Gastrocnemius medialis (tissue), 4 donors: ENCODE data around the gene DAGLA. TPM values are rescaled to one million over a fixed set of nuclear protein-coding genes. Genes with fewer than 3 reads are reported as not detected.

Source experiments
- ATAC-seq, 2 donors: fragments of 150-250 bp; one replicate each; pipeline ENCODE4 v1.9.1; 2016
- DNase-seq, 2 donors: peaks; one replicate each; pipeline ENCODE4 v3.0.0-alpha.2; 2019
- H3K27ac ChIP-seq, 4 donors: fragments of 200-600 bp; sonication (generic); 1 replicate in 1 of 4; 2 replicates in 3 of 4; pipeline ENCODE4 v1.5.1; 2016 to 2018; ENCODE audit warnings: mild to moderate bottlenecking in 2 of 4, moderate library complexity in 1 of 4
- H3K27me3 ChIP-seq, 3 donors: fragments of 200-600 bp; sonication (generic) in 2 of 3; 1 replicate in 1 of 3; 2 replicates in 2 of 3; pipeline versions ENCODE4 v1.5.1 to v1.6.0; 2016 to 2019; ENCODE audit warnings: mild to moderate bottlenecking in 1 of 3, moderate library complexity in 1 of 3
- H3K36me3 ChIP-seq, 2 donors: fragments of 200-600 bp; sonication (generic) in 1 of 2; one replicate each; pipeline ENCODE4 v1.5.1; 2017 to 2018
- H3K4me1 ChIP-seq, 2 donors: fragments of 200-600 bp; sonication (generic) in 1 of 2; one replicate each; pipeline ENCODE4 v1.5.1; 2016 to 2017; ENCODE audit warnings: mild to moderate bottlenecking in 2 of 2
- H3K4me3 ChIP-seq, 4 donors: fragments of 200-600 bp; sonication (generic) in 3 of 4; 1 replicate in 1 of 4; 2 replicates in 3 of 4; pipeline ENCODE4 v1.5.1; 2016 to 2019; ENCODE audit warnings: mild to moderate bottlenecking in 2 of 4
- H3K9me3 ChIP-seq, 3 donors: fragments of 200-600 bp; sonication (generic) in 2 of 3; 1 replicate in 1 of 3; 2 replicates in 2 of 3; pipeline ENCODE4 v1.5.1; 2016 to 2019
- CTCF ChIP-seq, 5 experiments: fragments of 450-650 bp in 3 of 5; fragments of 200-600 bp in 2 of 5; sonication (generic) in 2 of 5; IDR thresholded peaks in 4 of 5; conservative IDR thresholded peaks in 1 of 5; 1 replicate in 4 of 5; 2 replicates in 1 of 5; pipeline ENCODE4 v1.5.1; 2016 to 2019; ENCODE audit warnings: antibody characterized with exemption in 5 of 5, mild to moderate bottlenecking in 3 of 5, moderate library complexity in 3 of 5
- POLR2A ChIP-seq, 2 donors: fragments of 450-650 bp; IDR thresholded peaks; one replicate each; pipeline ENCODE4 v1.6.1; 2017; ENCODE audit warnings: antibody characterized with exemption in 2 of 2, mild to moderate bottlenecking in 2 of 2, moderate library complexity in 2 of 2
- in situ Hi-C, 4 donors: fragments of 200-750 bp; cut with MboI; loops; one replicate each; pipeline versions ENCODE4 v1.15.0 to v1.8.0; 2017; ENCODE audit warnings: low sequenced_read_pairs in 4 of 4
- intact Hi-C: fragments of 100-400 bp; cut with DNase I; formaldehyde crosslinking; loops from one replicate; pipeline ENCODE4 v1.15.1; 2023; ENCODE audit warnings: low total_unique reads
- microRNA counts, 2 donors: library from miRNA; unstranded; fragments of <30 nt; microRNA quantifications; one replicate each; lab custom pipeline; 2016
- total RNA-seq, 4 donors: library from RNA; depleted of rRNA; stranded (reverse); fragments of >200 nt; gene quantifications; one replicate each; pipeline versions ENCODE4 v1.1.0 to v1.2.3, GENCODE V29; 2016

Gene DAGLA
- total RNA-seq, 4 donors from 2014 or later: 0.58 to 5.5 (median 2.9) TPM

GRCh38 chr11:61794579-61794978 is 114.4 kb downstream of the DAGLA start:
- in situ Hi-C loops (loop anchor here in 3 of 4 donors (10.0 to 25.0 kb wide), 4 partner anchors 100 to 518 kb away; partner anchors contain the start of gene FADS3 (in 1 of the 3)), intact Hi-C loops (loop anchor here (5.0 kb wide), 1 partner anchor 173 kb away; the partner anchor contains the start of gene FTH1)
- Histone ChIP-seq H3K27ac (no peak overlapping the region), H3K4me3 (no peak overlapping the region), H3K4me1 (peaks cover 24% of the 10 kb centered on the region in 2 donors), H3K36me3 (peaks cover 0 to 17% of the 10 kb centered on the region in 2 donors), H3K9me3 (no peaks in the 10 kb centered on the region), H3K27me3 (no peaks in the 10 kb centered on the region)
- TF ChIP-seq CTCF (IDR thresholded peaks at IDR 0.05 in 4 of 5, conservative IDR thresholded peaks at IDR 0.05 in 1 of 5) (no peak), POLR2A (IDR thresholded peaks at IDR 0.05) (no peak)
- DNase-seq: no peak
- ATAC-seq: no peak

GRCh38 chr11:61795459-61795858 is 115.3 kb downstream of the DAGLA start:
- Histone ChIP-seq H3K27ac (no peak overlapping the region), H3K4me3 (no peak overlapping the region), H3K9me3 (no peaks in the 10 kb centered on the region), H3K27me3 (no peaks in the 10 kb centered on the region), H3K4me1 (peaks cover 24% of the 10 kb centered on the region in 2 donors), H3K36me3 (peaks cover 0 to 8% of the 10 kb centered on the region in 2 donors)
- DNase-seq (no peak), ATAC-seq (no peak)
- TF ChIP-seq CTCF (IDR thresholded peaks at IDR 0.05 in 4 of 5, conservative IDR thresholded peaks at IDR 0.05 in 1 of 5): no peak
- no peak for TF ChIP-seq POLR2A (IDR thresholded peaks at IDR 0.05)
- in situ Hi-C loops (loop anchor here in 3 of 4 donors (5.0 to 25.0 kb wide), 5 partner anchors 99 to 517 kb away; partner anchors contain the start of gene FADS3 (in 1 of the 3)), intact Hi-C loops (loop anchor here (5.0 kb wide), 1 partner anchor 77 kb away; no protein-coding TSS in a partner anchor)

- in situ Hi-C loops: loop anchor here in 3 of 4 donors (5.0 to 25.0 kb wide), 5 partner anchors 99 to 516 kb away; partner anchors contain the start of gene FADS3 (in 1 of the 3)
- ATAC-seq: no peak
- no peaks in the 10 kb centered on the region for H3K27me3 ChIP-seq
- H3K4me1 ChIP-seq: peaks cover 24% of the 10 kb centered on the region in 2 donors
- H3K27ac ChIP-seq: no peak overlapping the region
- no peak overlapping the region for H3K4me3 ChIP-seq
- intact Hi-C loops: loop anchor here (2.0 to 5.0 kb wide), 2 partner anchors 76 to 313 kb away; no protein-coding TSS in a partner anchor
- H3K9me3 ChIP-seq: no peaks in the 10 kb centered on the region
- no peak for DNase-seq
- H3K36me3 ChIP-seq: peaks cover 0 to 6% of the 10 kb centered on the region in 2 donors
- TF ChIP-seq CTCF (IDR thresholded peaks at IDR 0.05 in 4 of 5, conservative IDR thresholded peaks at IDR 0.05 in 1 of 5) (no peak), POLR2A (IDR thresholded peaks at IDR 0.05) (no peak)
Observed at GRCh38 chr11:61795876-61796526, 115.8 kb downstream of the DAGLA start.

MicroRNA genes within 50 kb of the gene (microRNA counts, 767-probe panel; counts per million panel counts)
- microRNA hsa-miR-611 (lab: Ali Mortazavi, UCI): 356 to 448 counts per million in 2 donors

Other genes with a start within 250 kb of the DAGLA start
- gene LRRC10B, start 171.6 kb upstream of the DAGLA start, total RNA-seq: 1 to 10 TPM in 1 of 4 donors, under 1 TPM in 1, not detected in 2; 0.13 to 1.0 TPM
- gene SYT7, start 99.3 kb upstream of the DAGLA start, total RNA-seq: 1 to 10 TPM in 2 of 4 donors, under 1 TPM in 2; 0.68 to 4.9 (median 1.4) TPM
- under 1 TPM in 1 of 4 donors, not detected in 3; 0.07 TPM for gene MYRF, start 72.2 kb downstream of the DAGLA start, total RNA-seq
- 10 to 100 TPM; 36.5 to 51.8 (median 47.2) TPM for gene TMEM258, start 112.2 kb downstream of the DAGLA start, total RNA-seq
- gene FEN1, start 112.5 kb downstream of the DAGLA start, total RNA-seq: 10 to 100 TPM in 2 of 4 donors, 1 to 10 TPM in 2; 7.4 to 15.7 (median 9.5) TPM
- 100 to 1,000 TPM in 1 of 4 donors, 10 to 100 TPM in 3; 25.4 to 209 (median 62.5) TPM for gene FADS1, start 136.6 kb downstream of the DAGLA start, total RNA-seq
- 1 to 10 TPM; 1.5 to 6.4 (median 4.0) TPM for gene FADS2, start 147.9 kb downstream of the DAGLA start, total RNA-seq
- gene FADS3, start 211.2 kb downstream of the DAGLA start, total RNA-seq: 100 to 1,000 TPM in 2 of 4 donors, 10 to 100 TPM in 2; 40.7 to 196 (median 89.0) TPM
- gene RAB3IL1, start 237.2 kb downstream of the DAGLA start, total RNA-seq: 1 to 10 TPM; 3.9 to 5.4 (median 4.9) TPM